Suprapubic skin (tissue), 3 donors: Measurements from ENCODE around the gene WWOX.

Experiments
- EP300 ChIP-seq: sonication (generic); formaldehyde crosslinking; IDR thresholded peaks from one replicate; pipeline ENCODE4 v1.6.1; 2017; ENCODE audit warnings: antibody characterized with exemption
- TF ChIP-seq, protein P1 (sequence below), 2 donors: fragments of 200-600 bp in 1 of 2; fragments of 450-650 bp in 1 of 2; sonication (generic) in 1 of 2; IDR thresholded peaks; one replicate each; pipeline ENCODE4 v1.5.1; 2016 to 2019; ENCODE audit warnings: antibody characterized with exemption in 2 of 2, mild to moderate bottlenecking in 1 of 2, moderate library complexity in 1 of 2

DNA sequence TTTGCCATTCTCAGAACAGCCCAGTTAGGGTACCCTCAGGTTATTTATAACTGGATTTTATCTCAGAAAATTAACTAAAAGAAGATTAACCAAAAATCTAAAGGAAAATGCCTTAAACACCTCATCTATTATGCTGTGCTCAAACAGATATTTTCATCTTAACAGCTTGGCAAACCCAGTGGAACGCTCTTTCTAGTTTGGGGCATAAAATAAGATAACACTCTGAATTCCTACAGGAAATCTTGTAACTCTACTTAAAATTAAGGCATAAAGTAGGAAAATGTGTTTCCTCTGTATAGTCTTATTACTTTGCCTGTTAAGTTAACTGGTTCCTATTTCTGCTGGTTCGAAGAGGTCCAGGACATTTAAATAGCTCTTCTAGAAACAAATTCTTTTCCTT is 777.2 kb downstream of the WWOX start:
- TF ChIP-seq, protein P1, sequence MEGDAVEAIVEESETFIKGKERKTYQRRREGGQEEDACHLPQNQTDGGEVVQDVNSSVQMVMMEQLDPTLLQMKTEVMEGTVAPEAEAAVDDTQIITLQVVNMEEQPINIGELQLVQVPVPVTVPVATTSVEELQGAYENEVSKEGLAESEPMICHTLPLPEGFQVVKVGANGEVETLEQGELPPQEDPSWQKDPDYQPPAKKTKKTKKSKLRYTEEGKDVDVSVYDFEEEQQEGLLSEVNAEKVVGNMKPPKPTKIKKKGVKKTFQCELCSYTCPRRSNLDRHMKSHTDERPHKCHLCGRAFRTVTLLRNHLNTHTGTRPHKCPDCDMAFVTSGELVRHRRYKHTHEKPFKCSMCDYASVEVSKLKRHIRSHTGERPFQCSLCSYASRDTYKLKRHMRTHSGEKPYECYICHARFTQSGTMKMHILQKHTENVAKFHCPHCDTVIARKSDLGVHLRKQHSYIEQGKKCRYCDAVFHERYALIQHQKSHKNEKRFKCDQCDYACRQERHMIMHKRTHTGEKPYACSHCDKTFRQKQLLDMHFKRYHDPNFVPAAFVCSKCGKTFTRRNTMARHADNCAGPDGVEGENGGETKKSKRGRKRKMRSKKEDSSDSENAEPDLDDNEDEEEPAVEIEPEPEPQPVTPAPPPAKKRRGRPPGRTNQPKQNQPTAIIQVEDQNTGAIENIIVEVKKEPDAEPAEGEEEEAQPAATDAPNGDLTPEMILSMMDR (IDR thresholded peaks at IDR 0.05): no peak
- TF ChIP-seq EP300: no peak
